WTC11 (cell line): Measurements from ENCODE around the gene DCUN1D5. TPM values are rescaled to one million over a fixed set of nuclear protein-coding genes. Genes with fewer than 3 reads are reported as not detected.

Source experiments
- ATAC-seq: fragments of 200-7000 bp; cut with Tn5 transposase; 2 replicates; pipeline ENCODE4 v1.10.0; 2021; ENCODE audit warnings: mild to moderate bottlenecking, moderate library complexity
- CTCF ChIA-PET: fragments of 300-600 bp; sonication (Branson Sonifier 250); formaldehyde crosslinking; loops from one replicate; lab custom pipeline; 2021; ENCODE audit warnings: antibody characterized with exemption; lab: Charles Lee
- POLR2A ChIA-PET: fragments of 350-600 bp; sonication (Branson Sonifier 250); formaldehyde crosslinking; loops from one replicate; lab custom pipeline; 2021; ENCODE audit warnings: antibody characterized with exemption; lab: Charles Lee
- DNase-seq: peaks from one replicate; pipeline ENCODE4 v3.0.0; 2021; ENCODE audit warnings: low spot score
- H3K27ac Mint-ChIP-seq: 2 replicates; pipeline ENCODE4 v1.8.0; 2021; ENCODE audit warnings: mixed read lengths
- H3K27me3 Mint-ChIP-seq: 2 replicates; pipeline ENCODE4 v1.8.0; 2021; ENCODE audit warnings: low read depth, mild to moderate bottlenecking, moderate library complexity, mixed read lengths
- H3K36me3 Mint-ChIP-seq: 2 replicates; pipeline ENCODE4 v1.8.0; 2021; ENCODE audit warnings: mixed read lengths
- H3K4me1 Mint-ChIP-seq: 2 replicates; pipeline ENCODE4 v1.8.0; 2022; ENCODE audit warnings: mixed read lengths
- H3K4me3 Mint-ChIP-seq: 2 replicates; pipeline ENCODE4 v1.8.0; 2021; ENCODE audit warnings: mild to moderate bottlenecking, moderate library complexity, mixed read lengths
- H3K9me3 Mint-ChIP-seq: 2 replicates; pipeline ENCODE4 v1.8.0; 2021; ENCODE audit warnings: mixed read lengths
- ATF3 ChIP-seq: sonication (generic); formaldehyde crosslinking; conservative IDR thresholded peaks from 2 replicates; pipeline ENCODE4 v1.8.1; 2022; ENCODE audit warnings: mild to moderate bottlenecking, missing genetic modification reagents
- CREM ChIP-seq: sonication (generic); formaldehyde crosslinking; IDR thresholded peaks from 2 replicates; pipeline ENCODE4 v1.8.1; 2022; ENCODE audit warnings: mild to moderate bottlenecking, missing genetic modification reagents, moderate library complexity
- E2F5 ChIP-seq: sonication (generic); formaldehyde crosslinking; IDR thresholded peaks from 2 replicates; pipeline ENCODE4 v1.8.1; 2022; ENCODE audit warnings: mild to moderate bottlenecking, moderate library complexity, missing genetic modification reagents
- EMX1 ChIP-seq: fragments of 250-450 bp; sonication (Bioruptor Pico); IDR thresholded peaks from 2 replicates; pipeline ENCODE4 v1.8.0; 2021; ENCODE audit warnings: mild to moderate bottlenecking
- HMGA2 ChIP-seq: fragments of 250-450 bp; sonication (Bioruptor Pico); IDR thresholded peaks from 2 replicates; pipeline ENCODE4 v1.4.0; 2021; ENCODE audit warnings: mild to moderate bottlenecking, moderate library complexity
- IRF1 ChIP-seq: sonication (generic); formaldehyde crosslinking; IDR thresholded peaks from 2 replicates; pipeline ENCODE4 v1.8.0; 2023; ENCODE audit warnings: missing genetic modification reagents
- IRF2 ChIP-seq: sonication (generic); formaldehyde crosslinking; IDR thresholded peaks from 2 replicates; pipeline ENCODE4 v1.8.0; 2022; ENCODE audit warnings: low read depth, missing genetic modification reagents, borderline replicate concordance
- NFATC4 ChIP-seq: fragments of 250-450 bp; sonication (Bioruptor Pico); IDR thresholded peaks from 2 replicates; pipeline ENCODE4 v1.9.0; 2021; ENCODE audit warnings: mild to moderate bottlenecking
- NFE2L1 ChIP-seq: sonication (generic); formaldehyde crosslinking; IDR thresholded peaks from 2 replicates; pipeline ENCODE4 v1.8.1; 2023; ENCODE audit warnings: missing genetic modification reagents
- NR1H2 ChIP-seq: sonication (generic); formaldehyde crosslinking; IDR thresholded peaks from 2 replicates; pipeline ENCODE4 v1.9.0; 2021; ENCODE audit warnings: mild to moderate bottlenecking, moderate library complexity, missing genetic modification reagents
- NR3C1 ChIP-seq: sonication (generic); formaldehyde crosslinking; conservative IDR thresholded peaks from 2 replicates; pipeline ENCODE4 v1.8.1; 2023; ENCODE audit warnings: low read depth, mild to moderate bottlenecking, missing genetic modification reagents
- OVOL2 ChIP-seq: fragments of 250-450 bp; sonication (Bioruptor Pico); IDR thresholded peaks from 2 replicates; pipeline ENCODE4 v1.9.0; 2021; ENCODE audit warnings: mild to moderate bottlenecking, borderline replicate concordance
- PREB ChIP-seq: sonication (generic); formaldehyde crosslinking; IDR thresholded peaks from 2 replicates; pipeline ENCODE4 v1.8.1; 2022; ENCODE audit warnings: mild to moderate bottlenecking, missing genetic modification reagents, moderate library complexity, borderline replicate concordance
- STAT6 ChIP-seq: sonication (generic); formaldehyde crosslinking; conservative IDR thresholded peaks from 2 replicates; pipeline ENCODE4 v1.8.1; 2023; ENCODE audit warnings: mild to moderate bottlenecking, low read depth, missing genetic modification reagents, moderate library complexity
- ZNF121 ChIP-seq: sonication (generic); formaldehyde crosslinking; IDR thresholded peaks from 2 replicates; pipeline ENCODE4 v1.8.0; 2023; ENCODE audit warnings: missing genetic modification reagents
- ZNF138 ChIP-seq: sonication (generic); formaldehyde crosslinking; conservative IDR thresholded peaks from 2 replicates; pipeline ENCODE4 v1.8.1; 2022; ENCODE audit warnings: mild to moderate bottlenecking, moderate library complexity, missing genetic modification reagents
- ZNF219 ChIP-seq: sonication (generic); formaldehyde crosslinking; IDR thresholded peaks from 2 replicates; pipeline ENCODE4 v1.8.0; 2023; ENCODE audit warnings: missing genetic modification reagents, mild to moderate bottlenecking, borderline replicate concordance
- ZNF396 ChIP-seq: fragments of 250-450 bp; sonication (Bioruptor Pico); IDR thresholded peaks from 2 replicates; pipeline ENCODE4 v1.8.0; 2021; ENCODE audit warnings: mild to moderate bottlenecking, moderate library complexity, borderline replicate concordance
- ZNF416 ChIP-seq: fragments of 250-450 bp; sonication (Bioruptor Pico); IDR thresholded peaks from 2 replicates; pipeline ENCODE4 v1.9.0; 2021; ENCODE audit warnings: mild to moderate bottlenecking, inconsistent platforms
- ZNF532 ChIP-seq: fragments of 250-450 bp; sonication (Bioruptor Pico); IDR thresholded peaks from 2 replicates; pipeline ENCODE4 v1.9.0; 2021; ENCODE audit warnings: mild to moderate bottlenecking, borderline replicate concordance
- total RNA-seq: library from RNA; stranded (reverse); gene quantifications from 3 replicates; pipeline ENCODE4 v1.2.3, GENCODE V29; 2021
- TF ChIP-seq, protein P1 (sequence below): sonication (generic); formaldehyde crosslinking; IDR thresholded peaks from 2 replicates; pipeline ENCODE4 v1.8.1; 2023; ENCODE audit warnings: mild to moderate bottlenecking, missing genetic modification reagents, borderline replicate concordance

DCUN1D5 gene
- total RNA-seq, 1 experiment from 2014 or later, result 98.2 TPM

DNA sequence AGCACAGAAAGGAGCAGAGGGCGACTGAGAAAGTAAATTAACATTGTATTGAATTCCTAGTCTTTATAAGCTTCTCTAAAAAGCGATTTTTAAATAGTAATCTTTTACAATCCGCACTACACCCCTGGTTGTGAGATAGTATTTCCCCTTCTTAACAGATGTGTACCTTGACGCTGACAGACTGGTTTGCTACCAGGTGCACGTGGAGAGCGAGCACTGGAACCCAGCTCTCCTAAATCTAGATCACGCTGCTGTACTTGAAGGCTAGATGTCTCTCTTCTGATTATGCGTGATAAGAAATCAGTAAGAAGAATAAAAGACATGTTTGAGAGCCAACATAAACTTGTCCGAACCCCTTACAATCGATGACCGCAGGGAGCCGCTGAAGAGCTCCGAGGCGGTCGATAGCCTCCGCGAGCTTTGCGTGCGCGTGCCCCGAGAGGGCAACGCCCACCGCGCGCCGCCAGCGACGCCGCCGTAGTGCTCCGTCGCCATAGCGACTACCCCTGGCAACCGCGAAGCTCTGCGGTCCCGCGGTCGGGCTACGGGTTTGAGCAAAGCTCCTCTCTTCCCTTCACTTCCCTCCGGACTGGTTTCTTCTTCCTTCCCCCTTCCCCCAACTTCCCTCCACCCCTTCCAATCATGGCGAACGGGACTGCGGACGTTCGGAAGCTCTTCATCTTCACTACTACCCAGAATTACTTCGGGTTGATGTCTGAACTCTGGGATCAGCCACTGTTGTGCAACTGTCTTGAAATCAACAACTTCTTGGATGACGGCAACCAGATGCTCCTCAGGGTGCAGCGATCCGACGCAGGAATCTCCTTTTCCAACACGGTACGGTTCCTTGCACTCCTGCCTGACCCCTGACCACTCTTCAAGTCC is 17.2 kb upstream of the DCUN1D5 start, which contains the start of gene DYNC2H1:
DYNC2H1 (plus strand) TSS at position 494 of the 885 bp plus-strand sequence; CDS start at position 643, 149 bp downstream.
- peaks cover 17% of the 10 kb centered on the region for H3K4me1 Mint-ChIP-seq
- no peaks in the 10 kb centered on the region; the same call in 1 of the 2 replicates for H3K27me3 Mint-ChIP-seq
- DNase-seq (peak; percentile 92), ATAC-seq (peak; percentile 97)
- POLR2A ChIA-PET, result interaction anchor here (1.8 kb wide), 1 partner anchor 18 kb away, joined by 29 read pairs; the partner anchor contains the start of gene DCUN1D5
- H3K4me3 Mint-ChIP-seq, result peak within 1 kb of the TSS; percentile 95
- H3K9me3 Mint-ChIP-seq, result no peaks in the 10 kb centered on the region
- peaks cover 3% of the 10 kb centered on the region for H3K36me3 Mint-ChIP-seq
- H3K27ac Mint-ChIP-seq, result peak within 1 kb of the TSS; percentile 85
- CTCF ChIA-PET, result interaction anchor here (0.5 to 1.6 kb wide), 12 partner anchors 9 to 376 kb away, joined by 3 to 36 read pairs (median 4); partner anchors contain the start of gene DCUN1D5
- TF ChIP-seq ATF3 (CRISPR knock-in tag) (no peak), NFATC4 (CRISPR knock-in tag) (no peak), CREM (no peak), ZNF138 (CRISPR knock-in tag) (no peak), NFE2L1 (CRISPR knock-in tag) (no peak; the same call in 1 of the 2 replicates), ZNF416 (CRISPR knock-in tag) (no peak), NR1H2 (CRISPR knock-in tag) (no peak), ZNF532 (CRISPR knock-in tag) (no peak), IRF1 (no peak), HMGA2 (CRISPR knock-in tag) (no peak), NR3C1 (CRISPR knock-in tag) (no peak), STAT6 (CRISPR knock-in tag) (no peak), EMX1 (CRISPR knock-in tag) (no peak), ZNF219 (CRISPR knock-in tag) (no peak), OVOL2 (CRISPR knock-in tag) (no peak), ZNF121 (CRISPR knock-in tag) (no peak), E2F5 (CRISPR knock-in tag) (0 out of 2 replicates have a peak, but pooled peaks have one; percentile 26), IRF2 (CRISPR knock-in tag) (no peak), PREB (CRISPR knock-in tag) (no peak), ZNF396 (CRISPR knock-in tag) (no peak)
- TF ChIP-seq, protein P1, sequence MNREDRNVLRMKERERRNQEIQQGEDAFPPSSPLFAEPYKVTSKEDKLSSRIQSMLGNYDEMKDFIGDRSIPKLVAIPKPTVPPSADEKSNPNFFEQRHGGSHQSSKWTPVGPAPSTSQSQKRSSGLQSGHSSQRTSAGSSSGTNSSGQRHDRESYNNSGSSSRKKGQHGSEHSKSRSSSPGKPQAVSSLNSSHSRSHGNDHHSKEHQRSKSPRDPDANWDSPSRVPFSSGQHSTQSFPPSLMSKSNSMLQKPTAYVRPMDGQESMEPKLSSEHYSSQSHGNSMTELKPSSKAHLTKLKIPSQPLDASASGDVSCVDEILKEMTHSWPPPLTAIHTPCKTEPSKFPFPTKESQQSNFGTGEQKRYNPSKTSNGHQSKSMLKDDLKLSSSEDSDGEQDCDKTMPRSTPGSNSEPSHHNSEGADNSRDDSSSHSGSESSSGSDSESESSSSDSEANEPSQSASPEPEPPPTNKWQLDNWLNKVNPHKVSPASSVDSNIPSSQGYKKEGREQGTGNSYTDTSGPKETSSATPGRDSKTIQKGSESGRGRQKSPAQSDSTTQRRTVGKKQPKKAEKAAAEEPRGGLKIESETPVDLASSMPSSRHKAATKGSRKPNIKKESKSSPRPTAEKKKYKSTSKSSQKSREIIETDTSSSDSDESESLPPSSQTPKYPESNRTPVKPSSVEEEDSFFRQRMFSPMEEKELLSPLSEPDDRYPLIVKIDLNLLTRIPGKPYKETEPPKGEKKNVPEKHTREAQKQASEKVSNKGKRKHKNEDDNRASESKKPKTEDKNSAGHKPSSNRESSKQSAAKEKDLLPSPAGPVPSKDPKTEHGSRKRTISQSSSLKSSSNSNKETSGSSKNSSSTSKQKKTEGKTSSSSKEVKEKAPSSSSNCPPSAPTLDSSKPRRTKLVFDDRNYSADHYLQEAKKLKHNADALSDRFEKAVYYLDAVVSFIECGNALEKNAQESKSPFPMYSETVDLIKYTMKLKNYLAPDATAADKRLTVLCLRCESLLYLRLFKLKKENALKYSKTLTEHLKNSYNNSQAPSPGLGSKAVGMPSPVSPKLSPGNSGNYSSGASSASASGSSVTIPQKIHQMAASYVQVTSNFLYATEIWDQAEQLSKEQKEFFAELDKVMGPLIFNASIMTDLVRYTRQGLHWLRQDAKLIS (CRISPR knock-in tag), result no peak
